ENCODE results near the gene CASKIN1.
"Not testable (repeated sequence)": the region's sequence is repeated elsewhere in the genome, so short reads cannot be mapped to it uniquely, and the experiment has no call there.

The CASKIN1 gene, protein sequence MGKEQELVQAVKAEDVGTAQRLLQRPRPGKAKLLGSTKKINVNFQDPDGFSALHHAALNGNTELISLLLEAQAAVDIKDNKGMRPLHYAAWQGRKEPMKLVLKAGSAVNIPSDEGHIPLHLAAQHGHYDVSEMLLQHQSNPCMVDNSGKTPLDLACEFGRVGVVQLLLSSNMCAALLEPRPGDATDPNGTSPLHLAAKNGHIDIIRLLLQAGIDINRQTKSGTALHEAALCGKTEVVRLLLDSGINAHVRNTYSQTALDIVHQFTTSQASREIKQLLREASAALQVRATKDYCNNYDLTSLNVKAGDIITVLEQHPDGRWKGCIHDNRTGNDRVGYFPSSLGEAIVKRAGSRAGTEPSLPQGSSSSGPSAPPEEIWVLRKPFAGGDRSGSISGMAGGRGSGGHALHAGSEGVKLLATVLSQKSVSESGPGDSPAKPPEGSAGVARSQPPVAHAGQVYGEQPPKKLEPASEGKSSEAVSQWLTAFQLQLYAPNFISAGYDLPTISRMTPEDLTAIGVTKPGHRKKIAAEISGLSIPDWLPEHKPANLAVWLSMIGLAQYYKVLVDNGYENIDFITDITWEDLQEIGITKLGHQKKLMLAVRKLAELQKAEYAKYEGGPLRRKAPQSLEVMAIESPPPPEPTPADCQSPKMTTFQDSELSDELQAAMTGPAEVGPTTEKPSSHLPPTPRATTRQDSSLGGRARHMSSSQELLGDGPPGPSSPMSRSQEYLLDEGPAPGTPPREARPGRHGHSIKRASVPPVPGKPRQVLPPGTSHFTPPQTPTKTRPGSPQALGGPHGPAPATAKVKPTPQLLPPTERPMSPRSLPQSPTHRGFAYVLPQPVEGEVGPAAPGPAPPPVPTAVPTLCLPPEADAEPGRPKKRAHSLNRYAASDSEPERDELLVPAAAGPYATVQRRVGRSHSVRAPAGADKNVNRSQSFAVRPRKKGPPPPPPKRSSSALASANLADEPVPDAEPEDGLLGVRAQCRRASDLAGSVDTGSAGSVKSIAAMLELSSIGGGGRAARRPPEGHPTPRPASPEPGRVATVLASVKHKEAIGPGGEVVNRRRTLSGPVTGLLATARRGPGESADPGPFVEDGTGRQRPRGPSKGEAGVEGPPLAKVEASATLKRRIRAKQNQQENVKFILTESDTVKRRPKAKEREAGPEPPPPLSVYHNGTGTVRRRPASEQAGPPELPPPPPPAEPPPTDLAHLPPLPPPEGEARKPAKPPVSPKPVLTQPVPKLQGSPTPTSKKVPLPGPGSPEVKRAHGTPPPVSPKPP (N-terminal part only)

DNA sequence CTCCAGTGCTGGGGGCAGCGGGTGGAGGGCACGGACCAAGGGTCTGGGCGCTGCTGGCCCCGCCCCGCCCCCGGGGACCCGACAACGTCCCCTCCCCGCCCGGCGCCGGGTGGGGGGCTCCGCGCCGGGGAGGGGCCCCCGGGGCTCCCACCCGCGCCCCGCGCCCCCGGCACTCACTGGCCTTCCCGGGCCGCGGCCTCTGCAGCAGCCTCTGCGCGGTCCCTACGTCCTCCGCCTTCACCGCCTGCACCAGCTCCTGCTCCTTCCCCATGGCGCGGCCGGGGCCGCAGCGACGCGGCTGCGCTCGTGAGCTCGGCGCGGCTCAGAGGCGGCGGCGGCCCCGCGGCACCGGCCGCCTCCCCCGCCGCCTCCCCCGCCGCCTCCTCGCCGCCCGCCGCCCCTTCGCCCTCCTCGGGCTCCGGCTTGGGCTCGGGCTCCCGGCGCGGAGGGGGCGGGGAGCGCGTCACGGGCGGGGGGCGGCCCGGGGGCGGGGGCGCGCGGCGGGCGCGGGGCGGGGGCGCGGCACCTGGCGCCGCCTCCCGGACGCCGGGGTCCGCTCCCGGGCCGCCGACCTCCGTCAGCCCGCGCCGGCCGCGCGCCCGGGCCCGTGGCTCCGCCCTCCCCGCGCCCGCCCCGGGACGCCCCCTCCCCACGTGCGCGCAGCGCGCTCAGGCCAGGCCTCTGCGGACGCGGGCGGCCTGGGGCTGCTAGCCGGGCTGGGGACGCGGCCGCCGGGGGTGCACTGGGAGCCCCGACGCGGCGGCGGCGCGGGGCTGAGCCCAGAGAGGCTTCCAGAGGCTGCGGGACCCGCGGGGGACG, at the start of gene CASKIN1:
CASKIN1 (minus strand) TSS at position 444 of the 819 bp plus-strand sequence; CDS start at position 271, 173 bp downstream.
- Histone ChIP-seq H3K9me3 (ENCODE audit: control insufficient read depth in 1 of 2, low read length in 2 of 2) (no peaks in the 10 kb centered on the region), H3K27ac (ENCODE audit: low read length) (no peak within 1 kb of the TSS), H3K27me3 (ENCODE audit: low read depth, low read length) (peaks cover 29% of the 10 kb centered on the region), H3K36me3 (ENCODE audit: control insufficient read depth in 1 of 2, insufficient read depth in 2 of 2, low read length in 2 of 2) (no peaks in the 10 kb centered on the region), H3K4me3 (ENCODE audit: low read depth in 1 of 2, low read length in 2 of 2) (peak within 1 kb of the TSS in 1 of 2 donors; percentile 26), H3K4me1 (ENCODE audit: control insufficient read depth in 1 of 2, insufficient read depth in 2 of 2, low read length in 2 of 2) (peaks cover 0 to 16% of the 10 kb centered on the region in 2 donors)

DNA sequence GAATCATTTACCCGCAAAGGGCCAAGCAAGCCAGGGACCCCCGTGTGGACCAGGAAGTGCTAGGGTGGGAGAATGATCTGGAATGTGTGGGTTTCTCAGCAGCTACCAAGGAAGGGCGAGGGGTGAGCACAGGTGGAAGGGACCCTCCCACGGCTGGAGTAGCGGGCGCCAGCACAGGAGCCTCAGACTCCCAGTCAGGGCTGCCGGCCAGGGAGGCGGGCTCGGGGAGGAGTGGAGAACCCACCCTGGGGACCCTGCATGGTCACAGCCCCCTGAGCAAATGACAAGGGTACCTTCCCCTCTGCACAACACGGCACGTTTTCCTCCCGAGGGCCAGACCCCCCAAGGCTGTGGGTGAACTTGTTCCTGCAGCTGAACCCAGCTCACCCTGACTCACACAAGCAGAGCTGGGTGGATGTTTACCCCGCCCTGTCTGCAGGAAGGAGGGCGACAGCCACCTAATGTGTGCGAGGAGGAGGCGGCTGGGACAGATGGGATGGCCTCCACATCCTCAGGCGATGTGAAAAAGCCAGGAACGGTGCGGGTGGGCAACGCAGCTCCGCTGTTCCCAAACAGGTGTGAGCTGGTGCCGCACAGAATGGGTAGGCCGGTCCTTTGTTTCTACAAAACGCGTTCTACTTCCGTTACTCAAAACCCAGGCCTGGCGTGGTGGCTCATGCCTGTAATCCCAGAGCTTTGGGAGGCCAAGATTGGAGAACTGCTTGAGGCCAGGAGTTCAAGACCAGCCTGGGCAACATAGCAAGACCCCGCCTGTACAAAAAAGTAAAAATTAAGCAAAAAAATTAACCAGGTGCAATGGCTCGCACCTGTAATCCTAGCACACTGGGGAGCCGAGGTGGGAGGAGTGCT, 48.8 kb upstream of the CASKIN1 start:
- no peaks in the 10 kb centered on the region for H3K9me3 ChIP-seq (ENCODE audit: control insufficient read depth in 1 of 2, low read length in 2 of 2)
- no peak overlapping the region for H3K27ac ChIP-seq (ENCODE audit: low read length)
- peaks cover 20 to 46% of the 10 kb centered on the region in 2 donors for H3K36me3 ChIP-seq (ENCODE audit: control insufficient read depth in 1 of 2, insufficient read depth in 2 of 2, low read length in 2 of 2)
- no peak overlapping the region for H3K4me3 ChIP-seq (ENCODE audit: low read depth in 1 of 2, low read length in 2 of 2)
- H3K27me3 ChIP-seq (ENCODE audit: low read depth, low read length): no peaks in the 10 kb centered on the region
- peaks cover 0 to 3% of the 10 kb centered on the region in 2 donors for H3K4me1 ChIP-seq (ENCODE audit: control insufficient read depth in 1 of 2, insufficient read depth in 2 of 2, low read length in 2 of 2)

- Histone ChIP-seq H3K36me3 (ENCODE audit: control insufficient read depth in 1 of 2, insufficient read depth in 2 of 2, low read length in 2 of 2) (peaks cover 20 to 46% of the 10 kb centered on the region in 2 donors), H3K27ac (ENCODE audit: low read length) (no peak overlapping the region)
These were observed 47.9 kb upstream of the CASKIN1 start for GRCh38 chr16:2244301-2244700.

GRCh38 chr16:2243781-2244180, 47.4 kb upstream of the CASKIN1 start:
- no peaks in the 10 kb centered on the region for H3K4me1 ChIP-seq (ENCODE audit: control insufficient read depth in 1 of 2, insufficient read depth in 2 of 2, low read length in 2 of 2)
- H3K27me3 ChIP-seq (ENCODE audit: low read depth, low read length): no peaks in the 10 kb centered on the region
- H3K9me3 ChIP-seq (ENCODE audit: control insufficient read depth in 1 of 2, low read length in 2 of 2): no peaks in the 10 kb centered on the region
- no peak overlapping the region for H3K4me3 ChIP-seq (ENCODE audit: low read depth in 1 of 2, low read length in 2 of 2)
- peaks cover 20 to 46% of the 10 kb centered on the region in 2 donors for H3K36me3 ChIP-seq (ENCODE audit: control insufficient read depth in 1 of 2, insufficient read depth in 2 of 2, low read length in 2 of 2)
- no peak overlapping the region for H3K27ac ChIP-seq (ENCODE audit: low read length)

More at GRCh38 chr16:2244301-2244700, 47.9 kb upstream of the CASKIN1 start:
- Histone ChIP-seq H3K27me3 (ENCODE audit: low read depth, low read length) (no peaks in the 10 kb centered on the region), H3K9me3 (ENCODE audit: control insufficient read depth in 1 of 2, low read length in 2 of 2) (no peaks in the 10 kb centered on the region), H3K4me1 (ENCODE audit: control insufficient read depth in 1 of 2, insufficient read depth in 2 of 2, low read length in 2 of 2) (no peaks in the 10 kb centered on the region), H3K4me3 (ENCODE audit: low read depth in 1 of 2, low read length in 2 of 2) (no peak overlapping the region)

- Histone ChIP-seq H3K4me3 (ENCODE audit: low read depth in 1 of 2, low read length in 2 of 2) (no peak overlapping the region), H3K27me3 (ENCODE audit: low read depth, low read length) (no peaks in the 10 kb centered on the region), H3K4me1 (ENCODE audit: control insufficient read depth in 1 of 2, insufficient read depth in 2 of 2, low read length in 2 of 2) (no peaks in the 10 kb centered on the region), H3K9me3 (ENCODE audit: control insufficient read depth in 1 of 2, low read length in 2 of 2) (no peaks in the 10 kb centered on the region), H3K27ac (ENCODE audit: low read length) (no peak overlapping the region), H3K36me3 (ENCODE audit: control insufficient read depth in 1 of 2, insufficient read depth in 2 of 2, low read length in 2 of 2) (peaks cover 20 to 49% of the 10 kb centered on the region in 2 donors)
These were observed 46.7 kb upstream of the CASKIN1 start for GRCh38 chr16:2243031-2243528.

- H3K27ac ChIP-seq (ENCODE audit: low read length): no peak overlapping the region
- no peaks in the 10 kb centered on the region for H3K27me3 ChIP-seq (ENCODE audit: low read depth, low read length)
- peaks cover 20 to 49% of the 10 kb centered on the region in 2 donors for H3K36me3 ChIP-seq (ENCODE audit: control insufficient read depth in 1 of 2, insufficient read depth in 2 of 2, low read length in 2 of 2)
- no peak overlapping the region for H3K4me3 ChIP-seq (ENCODE audit: low read depth in 1 of 2, low read length in 2 of 2)
- no peaks in the 10 kb centered on the region for H3K9me3 ChIP-seq (ENCODE audit: control insufficient read depth in 1 of 2, low read length in 2 of 2)
- H3K4me1 ChIP-seq (ENCODE audit: control insufficient read depth in 1 of 2, insufficient read depth in 2 of 2, low read length in 2 of 2): peaks cover 0 to 4% of the 10 kb centered on the region in 2 donors
These were observed 46.2 kb upstream of the CASKIN1 start for GRCh38 chr16:2242598-2242997.

- not testable (repeated sequence) for H3K27ac ChIP-seq (ENCODE audit: low read length); H3K27me3 ChIP-seq (ENCODE audit: low read depth, low read length); H3K9me3 ChIP-seq (ENCODE audit: control insufficient read depth in 1 of 2, low read length in 2 of 2); H3K4me3 ChIP-seq (ENCODE audit: low read depth in 1 of 2, low read length in 2 of 2)
- Histone ChIP-seq H3K36me3 (ENCODE audit: control insufficient read depth in 1 of 2, insufficient read depth in 2 of 2, low read length in 2 of 2) (peaks cover 11 to 39% of the 10 kb centered on the region in 2 donors), H3K4me1 (ENCODE audit: control insufficient read depth in 1 of 2, insufficient read depth in 2 of 2, low read length in 2 of 2) (peaks cover 0 to 20% of the 10 kb centered on the region in 2 donors)
These were observed 43.9 kb upstream of the CASKIN1 start for GRCh38 chr16:2240331-2240730.

DNA sequence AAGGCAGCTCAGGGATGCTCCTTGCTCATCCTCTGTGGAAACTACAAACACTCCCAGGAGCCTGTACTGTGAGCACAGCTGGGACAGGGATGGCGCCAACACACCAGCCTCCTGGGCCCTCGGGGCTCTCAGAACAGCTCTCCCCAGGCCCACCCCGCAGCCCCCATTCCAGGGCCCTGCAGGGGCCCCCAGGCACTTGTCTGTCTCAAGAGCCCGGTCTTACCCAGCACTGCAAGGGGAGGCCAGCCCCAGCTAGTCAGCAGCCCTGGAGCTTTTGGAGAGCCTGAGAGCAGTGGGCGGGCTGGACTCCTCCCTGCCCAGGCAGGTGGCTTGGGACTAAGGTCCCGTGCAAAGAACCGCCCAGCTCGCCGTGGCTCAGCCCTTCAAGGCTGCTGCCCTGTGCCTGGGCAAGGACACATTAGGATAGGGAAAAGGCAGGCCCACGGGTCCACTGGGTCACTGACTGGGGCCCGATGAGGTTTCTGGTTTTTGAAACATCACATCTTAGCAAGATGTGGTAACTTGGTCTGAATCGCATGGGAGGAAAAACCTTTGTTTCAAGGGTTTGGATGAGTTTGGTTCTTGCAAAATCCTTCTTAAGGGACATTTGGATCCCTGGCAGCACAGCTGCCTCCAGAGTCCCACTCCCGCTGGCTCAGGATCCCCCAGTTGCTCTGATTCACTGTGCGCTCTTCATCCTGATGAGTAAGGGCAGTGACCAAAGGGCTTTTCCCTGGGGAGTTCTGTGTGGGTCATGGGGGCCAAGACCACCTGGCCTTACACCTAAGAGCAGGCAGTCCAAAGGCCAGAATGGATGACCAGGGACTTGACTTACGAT, 42.7 kb upstream of the CASKIN1 start:
- no peaks in the 10 kb centered on the region for H3K27me3 ChIP-seq (ENCODE audit: low read depth, low read length)
- peaks cover 0 to 20% of the 10 kb centered on the region in 2 donors for H3K4me1 ChIP-seq (ENCODE audit: control insufficient read depth in 1 of 2, insufficient read depth in 2 of 2, low read length in 2 of 2)
- H3K9me3 ChIP-seq (ENCODE audit: control insufficient read depth in 1 of 2, low read length in 2 of 2): no peaks in the 10 kb centered on the region
- H3K27ac ChIP-seq (ENCODE audit: low read length): no peak overlapping the region
- peaks cover 11 to 39% of the 10 kb centered on the region in 2 donors for H3K36me3 ChIP-seq (ENCODE audit: control insufficient read depth in 1 of 2, insufficient read depth in 2 of 2, low read length in 2 of 2)
- no peak overlapping the region for H3K4me3 ChIP-seq (ENCODE audit: low read depth in 1 of 2, low read length in 2 of 2)

- peaks cover 10 to 41% of the 10 kb centered on the region in 2 donors for H3K36me3 ChIP-seq (ENCODE audit: control insufficient read depth in 1 of 2, insufficient read depth in 2 of 2, low read length in 2 of 2)
- H3K4me3 ChIP-seq (ENCODE audit: low read depth in 1 of 2, low read length in 2 of 2): no peak overlapping the region
- H3K4me1 ChIP-seq (ENCODE audit: control insufficient read depth in 1 of 2, insufficient read depth in 2 of 2, low read length in 2 of 2): peaks cover 0 to 20% of the 10 kb centered on the region in 2 donors
- H3K27me3 ChIP-seq (ENCODE audit: low read depth, low read length): no peaks in the 10 kb centered on the region
- H3K9me3 ChIP-seq (ENCODE audit: control insufficient read depth in 1 of 2, low read length in 2 of 2): no peaks in the 10 kb centered on the region
- H3K27ac ChIP-seq (ENCODE audit: low read length): no peak overlapping the region
These were observed 41.9 kb upstream of the CASKIN1 start for GRCh38 chr16:2238150-2238837.

All from muscle layer of duodenum (tissue), 2 donors.